Placental epithelial cell (primary cell): ENCODE data around the gene SMIM26. TPM values are rescaled to one million over a fixed set of nuclear protein-coding genes. Genes with fewer than 3 reads are reported as not detected.

Experiments used
- small RNA-seq: library from RNA; depleted of rRNA; stranded (forward); fragments of <200 nt; gene quantifications from one replicate; pipeline ENCODE3, GENCODE V24; 2012
- total RNA-seq: library from RNA; depleted of rRNA; stranded (reverse); fragments of >200 nt; gene quantifications from 2 replicates; pipeline ENCODE4 v1.2.3, GENCODE V29; 2012

The SMIM26 gene, protein sequence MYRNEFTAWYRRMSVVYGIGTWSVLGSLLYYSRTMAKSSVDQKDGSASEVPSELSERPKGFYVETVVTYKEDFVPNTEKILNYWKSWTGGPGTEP
- 57.6 and 66.7 TPM in 2 replicates for total RNA-seq

DNA sequence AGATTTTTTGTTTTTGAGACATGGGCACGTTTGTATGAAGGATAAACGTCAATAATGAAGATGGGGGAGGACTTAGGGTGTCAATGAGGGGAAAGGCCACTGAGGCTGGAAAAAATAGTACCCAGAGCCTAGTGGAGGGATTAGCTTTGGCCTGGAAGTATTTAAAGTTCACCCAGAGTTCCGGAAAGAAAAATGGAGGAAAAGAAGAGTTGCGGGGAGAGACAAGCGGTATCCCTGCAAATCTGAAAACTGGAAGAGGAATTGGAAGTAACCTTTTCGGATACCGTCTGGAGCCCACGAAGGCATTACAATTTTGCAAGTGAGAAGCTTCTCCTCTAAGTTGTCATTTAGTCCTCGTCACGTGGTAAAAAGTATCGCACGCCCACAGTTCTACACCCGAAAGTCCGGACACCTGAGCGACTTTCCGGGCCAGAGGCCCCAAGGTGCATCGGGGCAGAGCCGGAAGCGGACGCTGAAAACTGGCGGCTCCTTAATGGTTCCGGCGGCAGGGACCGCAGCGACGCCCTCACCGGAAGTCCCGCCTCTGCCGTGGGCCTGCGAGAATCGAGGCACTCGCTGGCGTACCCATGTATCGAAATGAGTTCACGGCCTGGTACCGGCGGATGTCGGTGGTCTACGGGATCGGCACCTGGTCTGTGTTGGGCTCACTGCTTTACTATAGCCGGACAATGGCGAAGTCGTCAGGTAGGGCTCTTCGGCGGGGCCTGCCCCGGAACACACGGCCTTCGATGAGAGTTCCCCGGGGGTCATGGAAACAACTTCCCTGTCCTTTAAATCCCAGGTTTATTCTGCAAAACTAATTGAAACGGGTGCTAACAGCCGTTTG lies at the start of gene SMIM26:
Gene SMIM26, plus strand, starts transcription at position 541 of the 847 bp plus-strand sequence. Its CDS starts 47 bp downstream, at position 588.

DNA sequence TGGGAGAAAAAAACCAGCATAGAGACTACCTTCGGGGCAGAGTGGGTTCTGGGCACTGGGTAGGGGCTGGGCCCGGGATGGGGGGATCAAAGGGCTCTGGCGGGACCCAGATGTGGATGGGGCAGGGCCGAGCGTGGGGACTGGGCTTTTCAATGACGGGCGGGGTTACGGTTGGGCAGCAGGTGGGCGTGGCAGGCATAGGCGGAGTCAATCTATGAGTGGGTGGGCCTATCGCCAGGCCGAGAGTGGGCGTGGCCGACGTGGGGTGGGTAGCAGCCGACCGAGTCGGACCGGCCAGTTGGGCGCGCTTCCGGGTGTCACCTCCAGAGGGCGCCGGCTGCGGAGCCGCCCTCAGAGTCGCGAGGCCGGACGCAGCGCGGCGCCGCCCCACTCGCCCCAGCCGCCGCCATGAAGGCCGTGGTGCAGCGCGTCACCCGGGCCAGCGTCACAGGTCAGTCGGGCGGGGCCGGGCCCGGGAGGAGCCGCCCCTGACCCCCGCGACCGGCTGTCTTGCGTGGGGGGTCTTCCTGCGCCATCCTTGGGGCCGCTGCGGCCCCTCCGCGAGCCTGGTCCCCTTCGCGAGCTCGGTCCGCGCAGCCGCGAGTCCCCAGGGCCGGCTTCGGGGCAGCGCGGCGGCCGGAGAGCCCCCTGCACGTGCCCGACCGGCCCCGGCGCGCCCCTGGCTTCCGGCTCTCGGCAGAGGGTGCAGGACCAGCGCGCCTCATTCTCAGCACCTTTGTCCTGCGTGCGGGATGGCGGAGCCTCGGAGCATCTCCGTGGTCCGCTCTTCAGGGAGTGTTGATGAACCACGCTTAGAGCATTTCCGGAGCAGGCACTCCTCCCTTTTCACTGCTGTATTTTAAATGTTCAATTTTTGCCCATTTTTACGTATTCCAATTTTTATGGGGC lies 20.7 kb downstream of the SMIM26 start, which contains the start of gene DTD1:
Gene DTD1, plus strand, starts transcription at position 390 of the 909 bp plus-strand sequence. Its CDS starts 19 bp downstream, at position 409.

Small RNA genes within 50 kb of the gene (small RNA-seq; reads per million reads assigned to genes)
- not detected for gene RN7SL638P
- not detected for gene RNU6ATAC34P

Other genes with a start within 250 kb of the SMIM26 start
- gene DZANK1, start 100.4 kb upstream of the SMIM26 start, total RNA-seq, result 1.6 and 1.8 TPM in 2 replicates
- 11.8 and 13.3 TPM in 2 replicates for gene POLR3F, start 100.0 kb upstream of the SMIM26 start, total RNA-seq
- 11.8 and 28.0 TPM in 2 replicates for gene RBBP9, start 70.2 kb upstream of the SMIM26 start, total RNA-seq
- gene SEC23B, start 59.5 kb upstream of the SMIM26 start, total RNA-seq, result 34.5 and 67.1 TPM in 2 replicates
- 21.6 and 51.5 TPM in 2 replicates for gene DTD1, start 20.6 kb downstream of the SMIM26 start, total RNA-seq
- not detected in 2 replicates for gene SCP2D1, start 246.4 kb downstream of the SMIM26 start, total RNA-seq